Trophoblast cell (in vitro differentiated cells and primary cell): ENCODE measurements around the gene EEFSEC.

Experiments
- DNase-seq, 2 donors: peaks; one replicate each; pipeline ENCODE4 v3.0.0-alpha.2; 2016
- H2AFZ ChIP-seq: 2 replicates; pipeline ENCODE4 v1.6.1; 2013; ENCODE audit warnings: low read length, moderate library complexity, mild to moderate bottlenecking; ENCODE audit not compliant: insufficient read depth, poor library complexity
- H2AK5ac ChIP-seq: 2 replicates; pipeline ENCODE4 v1.6.1; 2013; ENCODE audit warnings: mild to moderate bottlenecking, low read length
- H2BK120ac ChIP-seq: 2 replicates; pipeline ENCODE4 v1.6.1; 2013; ENCODE audit warnings: low read length, mild to moderate bottlenecking, moderate library complexity; ENCODE audit not compliant: insufficient read depth, poor library complexity
- H2BK12ac ChIP-seq: 2 replicates; pipeline ENCODE4 v1.6.1; 2013; ENCODE audit warnings: mild to moderate bottlenecking, low read length, moderate library complexity
- H2BK5ac ChIP-seq: 2 replicates; pipeline ENCODE4 v1.6.1; 2013; ENCODE audit warnings: low read length, low read depth, moderate library complexity, mild to moderate bottlenecking; ENCODE audit not compliant: poor library complexity
- H3K14ac ChIP-seq: 2 replicates; pipeline ENCODE4 v1.6.1; 2013; ENCODE audit warnings: mild to moderate bottlenecking, low read length
- H3K18ac ChIP-seq: 2 replicates; pipeline ENCODE4 v1.6.1; 2013; ENCODE audit warnings: mild to moderate bottlenecking, low read length
- H3K23ac ChIP-seq: 2 replicates; pipeline ENCODE4 v1.6.1; 2013; ENCODE audit warnings: low read length
- H3K27ac ChIP-seq: 2 replicates; pipeline ENCODE4 v1.5.1; 2013; ENCODE audit warnings: low read depth, mild to moderate bottlenecking, inconsistent platforms, low read length, moderate library complexity
- H3K27me3 ChIP-seq: 2 replicates; pipeline ENCODE4 v1.6.1; 2013; ENCODE audit warnings: inconsistent platforms, mild to moderate bottlenecking, low read length, moderate library complexity; ENCODE audit not compliant: insufficient read depth
- H3K36me3 ChIP-seq, 2 experiments: 1 replicate in 1 of 2; 2 replicates in 1 of 2; pipeline ENCODE4 v1.6.1; 2013; ENCODE audit warnings: low read length in 2 of 2, mild to moderate bottlenecking in 2 of 2, moderate library complexity in 1 of 2; ENCODE audit not compliant: insufficient read depth in 2 of 2, control insufficient read depth in 1 of 2
- H3K4ac ChIP-seq: 2 replicates; pipeline ENCODE4 v1.6.1; 2013; ENCODE audit warnings: low read depth, mild to moderate bottlenecking, low read length, moderate library complexity
- H3K4me1 ChIP-seq, 2 experiments: 1 replicate in 1 of 2; 2 replicates in 1 of 2; pipeline ENCODE4 v1.6.1; 2013; ENCODE audit warnings: low read length in 2 of 2, mild to moderate bottlenecking in 2 of 2, moderate library complexity in 1 of 2; ENCODE audit not compliant: insufficient read depth in 2 of 2, control insufficient read depth in 1 of 2
- H3K4me2 ChIP-seq: 2 replicates; pipeline ENCODE4 v1.6.1; 2013; ENCODE audit warnings: inconsistent platforms, mild to moderate bottlenecking, low read length, moderate library complexity
- H3K4me3 ChIP-seq: 2 replicates; pipeline ENCODE4 v1.5.1; 2013; ENCODE audit warnings: mild to moderate bottlenecking, low read depth, low read length, inconsistent platforms
- H3K79me1 ChIP-seq: one replicate; pipeline ENCODE4 v1.6.1; 2013; ENCODE audit warnings: low read length
- H3K79me2 ChIP-seq: 2 replicates; pipeline ENCODE4 v1.6.1; 2013; ENCODE audit warnings: low read length, mild to moderate bottlenecking; ENCODE audit not compliant: control insufficient read depth, insufficient read depth, poor library complexity
- H3K9ac ChIP-seq: 2 replicates; pipeline ENCODE4 v1.6.1; 2013; ENCODE audit warnings: mild to moderate bottlenecking, low read length
- H3K9me3 ChIP-seq: 2 replicates; pipeline ENCODE4 v1.6.1; 2013; ENCODE audit warnings: low read depth, mild to moderate bottlenecking, control low read depth, inconsistent platforms, low read length; ENCODE audit not compliant: insufficient read depth
- H4K12ac ChIP-seq: 2 replicates; pipeline ENCODE4 v1.6.1; 2013; ENCODE audit warnings: low read depth, mild to moderate bottlenecking, low read length, moderate library complexity
- H4K8ac ChIP-seq: 2 replicates; pipeline ENCODE4 v1.6.1; 2013; ENCODE audit warnings: low read depth, mild to moderate bottlenecking, low read length, moderate library complexity
- H4K91ac ChIP-seq: one replicate; pipeline ENCODE4 v1.6.1; 2013; ENCODE audit warnings: low read depth, mild to moderate bottlenecking, low read length, moderate library complexity
- WGBS: extraction: QIAGEN DNeasy Blood & Tissue Kit; methylation state at CpG from one replicate; pipeline ENCODE4 v1.1.7; 2013; ENCODE audit warnings: missing lambda C conversion rate; ENCODE audit not compliant: insufficient read length, insufficient coverage; ENCODE audit errors: extremely low coverage; 5-methylcytosine and 5-hydroxymethylcytosine counted together

The EEFSEC gene

GRCh38 chr3:128413413-128414205 is 260.3 kb downstream of the EEFSEC start:
- Histone ChIP-seq H3K27me3 (no peaks in the 10 kb centered on the region), H2BK120ac (no peak overlapping the region), H3K4me3 (no peak overlapping the region), H2AFZ (no peak overlapping the region), H3K79me2 (no peaks in the 10 kb centered on the region), H3K79me1 (peaks cover 13% of the 10 kb centered on the region), H2BK12ac (no peak overlapping the region), H3K27ac (no peak overlapping the region), H4K8ac (no peak overlapping the region), H3K36me3 (no peaks in the 10 kb centered on the region), H4K12ac (no peak overlapping the region), H3K4me2 (no peak overlapping the region), H2AK5ac (no peak overlapping the region), H3K4me1 (peaks cover 9 to 14% of the 10 kb centered on the region in 2 experiments), H3K9ac (no peak overlapping the region), H3K4ac (no peak overlapping the region), H3K9me3 (peaks cover 2% of the 10 kb centered on the region), H3K18ac (no peak overlapping the region), H4K91ac (no peak overlapping the region), H3K23ac (no peak overlapping the region), H2BK5ac (no peak overlapping the region), H3K14ac (no peak overlapping the region)
- no peak for DNase-seq
- WGBS: no CpG with 5 or more reads among the region's 24 CpGs

GRCh38 chr3:128415200-128415772 is 262.0 kb downstream of the EEFSEC start:
- H2BK5ac ChIP-seq: peak overlapping the region; percentile 15
- no CpG with 5 or more reads among the region's 16 CpGs for WGBS
- no peaks in the 10 kb centered on the region for H3K27me3 ChIP-seq
- H2BK12ac ChIP-seq: peak overlapping the region; percentile 72
- H3K9me3 ChIP-seq: peaks cover 2% of the 10 kb centered on the region
- peak overlapping the region; percentile 10 for H3K14ac ChIP-seq
- H3K18ac ChIP-seq: no peak overlapping the region
- no peak overlapping the region for H2AFZ ChIP-seq
- no peak overlapping the region for H3K9ac ChIP-seq
- peaks cover 13% of the 10 kb centered on the region for H3K79me1 ChIP-seq
- no peaks in the 10 kb centered on the region for H3K36me3 ChIP-seq
- H2BK120ac ChIP-seq: peak overlapping the region; percentile 19
- H3K27ac ChIP-seq: peak overlapping the region; percentile 5
- H3K4ac ChIP-seq: no peak overlapping the region
- peak in 1 of 2 donors; percentile 39 for DNase-seq
- no peaks in the 10 kb centered on the region for H3K79me2 ChIP-seq
- H3K4me3 ChIP-seq: no peak overlapping the region
- H3K4me1 ChIP-seq: peaks cover 9 to 14% of the 10 kb centered on the region in 2 experiments
- H2AK5ac ChIP-seq: peak overlapping the region; percentile 22
- H3K23ac ChIP-seq: no peak overlapping the region
- H4K91ac ChIP-seq: peak overlapping the region; percentile 87
- no peak overlapping the region for H3K4me2 ChIP-seq
- no peak overlapping the region for H4K12ac ChIP-seq
- H4K8ac ChIP-seq: no peak overlapping the region

DNA sequence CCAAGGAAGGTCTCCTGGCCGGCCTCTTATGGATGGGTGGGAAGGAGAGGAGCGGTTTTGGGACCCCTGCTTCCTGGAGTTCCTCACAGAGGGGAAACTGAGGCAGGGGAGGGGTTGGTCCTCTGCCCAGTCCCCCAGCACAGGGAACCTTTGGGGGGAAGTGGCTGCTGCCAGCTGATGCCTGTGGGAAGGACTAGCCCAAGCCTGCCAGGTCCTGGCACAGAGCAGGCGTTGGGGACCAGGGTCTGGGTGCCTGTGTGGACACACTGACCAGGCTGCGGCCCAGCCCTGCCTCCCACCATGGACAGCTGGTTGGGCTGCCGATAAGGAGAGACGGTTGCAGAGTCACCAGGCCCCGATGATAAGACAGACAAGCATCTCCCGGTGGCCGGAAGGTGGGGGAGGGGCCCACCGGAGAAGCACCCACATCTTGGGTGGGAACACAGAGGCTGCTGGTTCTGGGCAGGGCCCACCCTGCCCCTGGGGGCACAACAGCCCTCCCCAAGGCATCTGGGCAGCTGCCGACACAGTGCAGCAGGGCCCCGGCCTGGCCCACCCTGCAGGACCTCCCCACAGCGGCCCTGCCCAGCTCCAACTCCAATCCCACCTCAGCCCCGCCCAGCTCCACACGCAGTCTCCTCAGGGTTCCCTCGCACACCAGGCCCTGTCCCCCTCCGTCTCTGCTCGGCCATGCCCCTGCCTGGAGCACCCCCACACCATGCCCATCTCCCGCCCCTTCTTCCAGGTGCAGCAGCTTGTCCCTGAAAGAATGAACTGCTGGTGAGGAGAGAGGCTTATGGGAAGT is 262.7 kb downstream of the EEFSEC start:
- no peak overlapping the region for H3K9ac ChIP-seq
- H4K12ac ChIP-seq: no peak overlapping the region
- H2BK120ac ChIP-seq: peak overlapping the region; percentile 50
- H3K79me2 ChIP-seq: no peaks in the 10 kb centered on the region
- H3K18ac ChIP-seq: peak overlapping the region; percentile 21
- H3K79me1 ChIP-seq: peaks cover 13% of the 10 kb centered on the region
- peaks cover 9 to 14% of the 10 kb centered on the region in 2 experiments for H3K4me1 ChIP-seq
- peak overlapping the region; percentile 87 for H4K91ac ChIP-seq
- peak overlapping the region; percentile 3 for H3K4ac ChIP-seq
- peak overlapping the region; percentile 66 for H2BK5ac ChIP-seq
- peak overlapping the region; percentile 34 for H2AK5ac ChIP-seq
- no peak overlapping the region for H2AFZ ChIP-seq
- H3K27ac ChIP-seq: peak overlapping the region; percentile 59
- H3K4me3 ChIP-seq: no peak overlapping the region
- H2BK12ac ChIP-seq: peak overlapping the region; percentile 4
- peak; percentile 63 to 71 for DNase-seq
- H3K27me3 ChIP-seq: no peaks in the 10 kb centered on the region
- H3K36me3 ChIP-seq: no peaks in the 10 kb centered on the region
- H4K8ac ChIP-seq: peak overlapping the region; percentile 2
- no CpG with 5 or more reads among the region's 19 CpGs for WGBS
- H3K23ac ChIP-seq: no peak overlapping the region
- H3K14ac ChIP-seq: peak overlapping the region; percentile 54
- peaks cover 2% of the 10 kb centered on the region for H3K9me3 ChIP-seq
- H3K4me2 ChIP-seq: no peak overlapping the region

DNA sequence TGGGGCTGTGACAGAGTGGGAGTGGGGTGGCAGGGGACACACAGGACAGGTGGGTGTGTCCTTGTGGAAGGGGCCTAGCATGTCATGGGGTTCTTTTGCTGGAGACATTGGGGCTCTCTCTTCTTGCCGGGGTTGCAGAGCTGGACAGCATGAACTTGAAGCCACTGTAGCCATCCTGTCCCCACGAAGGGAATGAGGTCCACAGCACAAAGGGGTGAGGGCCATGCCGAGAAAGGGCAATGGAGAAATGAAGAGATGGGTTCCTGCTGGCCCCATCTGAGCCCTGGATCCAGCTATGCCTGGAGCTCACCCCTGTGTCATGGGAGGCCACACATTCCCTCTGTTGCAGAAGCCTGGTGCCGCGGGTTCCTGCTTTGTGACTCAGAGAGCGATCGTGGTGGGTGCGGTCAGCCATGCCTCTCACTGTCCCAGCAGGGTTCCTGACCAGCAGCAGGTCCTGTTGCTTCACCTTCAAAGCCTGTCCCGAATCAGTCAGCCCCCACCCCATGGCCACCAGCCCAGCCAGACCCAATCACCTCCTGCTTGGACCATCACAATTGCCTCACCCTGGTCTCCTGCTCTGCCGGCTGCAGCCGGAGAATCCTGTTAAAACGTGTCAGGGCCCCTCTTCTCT is 263.4 kb downstream of the EEFSEC start:
- Histone ChIP-seq H4K8ac (peak overlapping the region; percentile 2), H2BK120ac (peak overlapping the region; percentile 50), H3K14ac (peak overlapping the region; percentile 54), H3K4me1 (peaks cover 9 to 17% of the 10 kb centered on the region in 2 experiments), H2BK12ac (peak overlapping the region; percentile 4), H3K27me3 (no peaks in the 10 kb centered on the region), H3K9ac (no peak overlapping the region), H3K27ac (peak overlapping the region; percentile 59), H3K9me3 (peaks cover 2% of the 10 kb centered on the region), H3K18ac (peak overlapping the region; percentile 21), H2BK5ac (peak overlapping the region; percentile 66), H4K91ac (peak overlapping the region; percentile 87), H3K79me2 (peaks cover 1% of the 10 kb centered on the region), H3K36me3 (no peaks in the 10 kb centered on the region), H3K23ac (no peak overlapping the region), H3K79me1 (peaks cover 16% of the 10 kb centered on the region), H3K4ac (peak overlapping the region; percentile 3), H3K4me3 (no peak overlapping the region), H3K4me2 (no peak overlapping the region), H4K12ac (no peak overlapping the region), H2AFZ (no peak overlapping the region), H2AK5ac (peak overlapping the region; percentile 25)
- WGBS: no CpG with 5 or more reads among the region's 12 CpGs
- DNase-seq: peak; percentile 98 to 99
